ENCODE measurements around the gene GATAD1. TPM values are rescaled to one million over a fixed set of nuclear protein-coding genes. Genes with fewer than 3 reads are reported as not detected.

The GATAD1 gene
- 35.8 TPM for total RNA-seq
- long read RNA-seq, transcript GATAD1-201 (5 exons, 3,962 nt) = major isoform, 21 of 41 reads
- long read RNA-seq, partial matches to known transcripts = 6 of 41 reads
- long read RNA-seq, other reads (novel, unspliced or antisense) = 10 of 41 reads

GRCh38 chr7:92447345-92448204 is at the start of gene GATAD1:
TSS of gene GATAD1 (plus strand) at chr7:92447482. CDS start at chr7:92447730, 248 bp downstream.
- Histone ChIP-seq H3K9me3 (no peaks in the 10 kb centered on the region), H3K4me3 (peak within 1 kb of the TSS; percentile 100), H3K4me1 (peaks cover 17% of the 10 kb centered on the region), H3K36me3 (peaks cover 38% of the 10 kb centered on the region), H3K27me3 (no peaks in the 10 kb centered on the region), H3K27ac (peak within 1 kb of the TSS; percentile 99)
- intact Hi-C loops (cut with DNase I) = no loop called here
- TF ChIP-seq CTCF (IDR thresholded peaks at IDR 0.05) = peak; percentile 95
- ATAC-seq (peak; percentile 99), DNase-seq (peak; percentile 96)

GRCh38 chr7:92397542-92397941 is 49.7 kb upstream of the GATAD1 start:
- H3K4me1 ChIP-seq = no peaks in the 10 kb centered on the region
- TF ChIP-seq CTCF (IDR thresholded peaks at IDR 0.05) = no peak
- H3K36me3 ChIP-seq = peaks cover 53% of the 10 kb centered on the region
- no peaks in the 10 kb centered on the region for H3K9me3 ChIP-seq
- H3K4me3 ChIP-seq = no peak overlapping the region
- H3K27me3 ChIP-seq = no peaks in the 10 kb centered on the region
- intact Hi-C loops (cut with DNase I) = no loop called here
- ATAC-seq (no peak), DNase-seq (no peak)
- no peak overlapping the region for H3K27ac ChIP-seq

GRCh38 chr7:92400013-92400412 is 47.3 kb upstream of the GATAD1 start:
- no peak overlapping the region for H3K27ac ChIP-seq
- no peaks in the 10 kb centered on the region for H3K27me3 ChIP-seq
- DNase-seq = no peak
- no peak overlapping the region for H3K4me3 ChIP-seq
- H3K9me3 ChIP-seq = no peaks in the 10 kb centered on the region
- no peaks in the 10 kb centered on the region for H3K4me1 ChIP-seq
- intact Hi-C loops (cut with DNase I) = no loop called here
- no peak for TF ChIP-seq CTCF (IDR thresholded peaks at IDR 0.05)
- H3K36me3 ChIP-seq = peaks cover 47% of the 10 kb centered on the region
- ATAC-seq = no peak

GRCh38 chr7:92402920-92403759 is 44.1 kb upstream of the GATAD1 start:
- no peak for DNase-seq
- peak; percentile 73 for ATAC-seq
- intact Hi-C loops (cut with DNase I) = no loop called here
- Histone ChIP-seq H3K4me1 (no peaks in the 10 kb centered on the region), H3K4me3 (no peak overlapping the region), H3K36me3 (peaks cover 22% of the 10 kb centered on the region), H3K9me3 (no peaks in the 10 kb centered on the region), H3K27ac (no peak overlapping the region), H3K27me3 (no peaks in the 10 kb centered on the region)
- no peak for TF ChIP-seq CTCF (IDR thresholded peaks at IDR 0.05)

- H3K27ac ChIP-seq = no peak overlapping the region
- intact Hi-C loops (cut with DNase I) = no loop called here
- H3K9me3 ChIP-seq = no peaks in the 10 kb centered on the region
- no peak overlapping the region for H3K4me3 ChIP-seq
- ATAC-seq = no peak
- H3K36me3 ChIP-seq = peaks cover 16% of the 10 kb centered on the region
- TF ChIP-seq CTCF (IDR thresholded peaks at IDR 0.05) = no peak
- DNase-seq = no peak
- H3K4me1 ChIP-seq = no peaks in the 10 kb centered on the region
- H3K27me3 ChIP-seq = no peaks in the 10 kb centered on the region
Observed at GRCh38 chr7:92403760-92404074, 43.6 kb upstream of the GATAD1 start.
